Measurements from ENCODE around the gene USF2.

USF2 gene

GRCh38 chr19:35248310-35249145 lies 20.2 kb upstream of the USF2 start, which contains the start of gene LSR (continued):
- TF ChIP-seq ZNF558 (tag by site-specific recombination; IDR thresholded peaks at IDR 0.05) (no peak; the same call in 1 of the 2 replicates), ZEB2 (tag by site-specific recombination; IDR thresholded peaks at IDR 0.05) (peak; percentile 97), ZNF335 (tag by site-specific recombination; conservative IDR thresholded peaks at IDR 0.05) (peak; percentile 99), ZNF350 (tag by site-specific recombination; IDR thresholded peaks at IDR 0.05) (no peak; the same call in 1 of the 2 replicates), ZNF362 (tag by site-specific recombination; IDR thresholded peaks at IDR 0.05) (no peak; the same call in 1 of the 2 replicates), PRDM4 (tag by site-specific recombination; IDR thresholded peaks at IDR 0.05) (peak; percentile 42; the same call in 1 of the 2 replicates), ZNF133 (tag by site-specific recombination; IDR thresholded peaks at IDR 0.05) (peak; percentile 64; the same call in 1 of the 2 replicates), ZNF302 (tag by site-specific recombination; IDR thresholded peaks at IDR 0.05; ENCODE audit: low read depth) (no peak), CTCF (tag by site-specific recombination; IDR thresholded peaks at IDR 0.05) (peak; percentile 97), ZNF548 (tag by site-specific recombination; IDR thresholded peaks at IDR 0.05) (0 out of 2 replicates have a peak, but pooled peaks have one; percentile 9), ZNF624 (tag by site-specific recombination; IDR thresholded peaks at IDR 0.05) (no peak), YY1 (tag by site-specific recombination; IDR thresholded peaks at IDR 0.05) (peak; percentile 92), HIC1 (tag by site-specific recombination; IDR thresholded peaks at IDR 0.05) (no peak; the same call in none of the 2 replicates), ZNF580 (tag by site-specific recombination; IDR thresholded peaks at IDR 0.05) (peak; percentile 100), OSR2 (tag by site-specific recombination; IDR thresholded peaks at IDR 0.05) (no peak), ZSCAN18 (tag by site-specific recombination; IDR thresholded peaks at IDR 0.05) (peak; percentile 36), ZNF785 (tag by site-specific recombination; IDR thresholded peaks at IDR 0.05) (peak; percentile 94), ZNF391 (tag by site-specific recombination; IDR thresholded peaks at IDR 0.05; ENCODE audit: borderline replicate concordance, low read depth) (peak; percentile 88; the same call in 1 of the 2 replicates), GFI1B (tag by site-specific recombination; IDR thresholded peaks at IDR 0.05) (peak; percentile 78; the same call in 1 of the 2 replicates), ZNF398 (tag by site-specific recombination; IDR thresholded peaks at IDR 0.05) (peak; percentile 96), ZNF366 (tag by site-specific recombination; conservative IDR thresholded peaks at IDR 0.05) (no peak), ZNF341 (tag by site-specific recombination; IDR thresholded peaks at IDR 0.05; ENCODE audit: low read depth) (peak; percentile 44; the same call in 1 of the 2 replicates)
- TF ChIP-seq, protein P1, sequence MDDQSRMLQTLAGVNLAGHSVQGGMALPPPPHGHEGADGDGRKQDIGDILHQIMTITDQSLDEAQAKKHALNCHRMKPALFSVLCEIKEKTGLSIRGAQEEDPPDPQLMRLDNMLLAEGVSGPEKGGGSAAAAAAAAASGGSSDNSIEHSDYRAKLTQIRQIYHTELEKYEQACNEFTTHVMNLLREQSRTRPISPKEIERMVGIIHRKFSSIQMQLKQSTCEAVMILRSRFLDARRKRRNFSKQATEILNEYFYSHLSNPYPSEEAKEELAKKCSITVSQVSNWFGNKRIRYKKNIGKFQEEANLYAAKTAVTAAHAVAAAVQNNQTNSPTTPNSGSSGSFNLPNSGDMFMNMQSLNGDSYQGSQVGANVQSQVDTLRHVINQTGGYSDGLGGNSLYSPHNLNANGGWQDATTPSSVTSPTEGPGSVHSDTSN (CRISPR knock-in tag; IDR thresholded peaks at IDR 0.05): no peak; the same call in 1 of the 2 replicates
- TF ChIP-seq, protein P2, sequence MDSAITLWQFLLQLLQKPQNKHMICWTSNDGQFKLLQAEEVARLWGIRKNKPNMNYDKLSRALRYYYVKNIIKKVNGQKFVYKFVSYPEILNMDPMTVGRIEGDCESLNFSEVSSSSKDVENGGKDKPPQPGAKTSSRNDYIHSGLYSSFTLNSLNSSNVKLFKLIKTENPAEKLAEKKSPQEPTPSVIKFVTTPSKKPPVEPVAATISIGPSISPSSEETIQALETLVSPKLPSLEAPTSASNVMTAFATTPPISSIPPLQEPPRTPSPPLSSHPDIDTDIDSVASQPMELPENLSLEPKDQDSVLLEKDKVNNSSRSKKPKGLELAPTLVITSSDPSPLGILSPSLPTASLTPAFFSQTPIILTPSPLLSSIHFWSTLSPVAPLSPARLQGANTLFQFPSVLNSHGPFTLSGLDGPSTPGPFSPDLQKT (IDR thresholded peaks at IDR 0.05; ENCODE audit: borderline replicate concordance, low read depth, low read length): peak; percentile 87

Data from HEK293 (cell line).